Fibroblast of upper back skin (primary cell): ENCODE results near the gene LTO1.

Source experiments
- DNase-seq: peaks from one replicate; pipeline ENCODE4 v3.0.0-alpha.2; 2013

Gene LTO1

DNA sequence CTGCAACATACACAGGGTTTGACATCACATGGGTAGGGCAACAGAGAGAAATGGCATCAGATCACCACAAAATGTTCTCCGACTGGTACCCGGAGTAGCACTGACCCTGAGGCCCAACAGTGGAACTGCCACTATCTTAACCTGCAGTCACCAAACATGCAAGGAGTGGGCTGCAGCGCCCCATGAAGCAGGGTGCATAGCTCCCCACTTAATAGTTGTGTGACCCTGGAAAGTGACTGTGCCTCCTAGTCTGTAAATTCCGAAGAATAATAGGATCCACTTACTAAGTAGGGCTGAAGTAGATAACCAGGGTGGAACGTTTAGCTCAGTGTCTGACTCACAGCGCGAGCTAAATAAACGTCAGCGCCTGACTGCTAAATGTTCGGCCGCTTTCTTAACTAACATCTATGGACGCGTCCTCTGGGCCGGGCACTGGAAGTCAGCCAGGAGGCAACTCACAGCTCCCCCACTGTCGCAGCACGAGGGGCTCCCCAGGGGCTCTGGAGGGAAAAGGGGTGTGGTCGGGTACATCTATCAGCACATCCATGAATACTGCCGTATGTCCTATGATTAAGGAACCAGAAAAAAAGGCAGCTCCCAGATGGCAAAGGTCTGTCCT is 777 bp downstream of the LTO1 start:
- peak; percentile 53 for DNase-seq

DNA sequence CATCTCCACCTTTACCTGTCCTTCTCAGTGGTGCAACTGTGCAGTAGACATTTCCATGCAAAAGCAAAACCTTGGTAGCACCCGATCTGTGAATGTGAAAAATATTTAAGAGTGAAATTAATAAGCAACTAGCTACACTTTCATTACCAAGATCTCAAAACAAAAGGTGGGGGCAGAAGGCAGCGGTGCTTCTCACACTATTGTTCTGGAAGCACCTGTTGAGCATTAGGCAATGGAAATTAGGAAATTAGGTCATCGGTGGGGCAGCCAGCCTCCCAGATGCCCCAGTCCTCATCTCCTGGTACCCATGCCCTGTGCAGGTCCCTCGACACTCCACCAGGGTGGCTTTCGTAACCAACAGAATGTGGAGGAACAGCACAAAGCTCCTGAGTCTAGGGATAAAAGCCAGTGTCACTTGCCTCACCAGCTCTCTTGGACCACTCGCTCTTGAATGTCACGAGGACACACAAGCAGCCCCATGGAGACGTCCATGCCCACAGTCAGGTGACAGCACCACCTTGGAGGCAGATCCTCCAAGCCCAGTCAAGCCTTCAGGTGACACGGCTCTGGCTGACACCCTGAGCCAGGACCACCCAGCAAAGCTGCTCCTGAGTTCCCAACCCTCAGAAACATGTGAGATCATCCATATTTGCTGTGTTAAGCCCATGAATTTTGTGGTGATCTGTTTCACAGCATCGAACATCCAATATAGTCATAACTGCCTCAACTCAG is 3.3 kb downstream of the LTO1 start:
- no peak for DNase-seq

DNA sequence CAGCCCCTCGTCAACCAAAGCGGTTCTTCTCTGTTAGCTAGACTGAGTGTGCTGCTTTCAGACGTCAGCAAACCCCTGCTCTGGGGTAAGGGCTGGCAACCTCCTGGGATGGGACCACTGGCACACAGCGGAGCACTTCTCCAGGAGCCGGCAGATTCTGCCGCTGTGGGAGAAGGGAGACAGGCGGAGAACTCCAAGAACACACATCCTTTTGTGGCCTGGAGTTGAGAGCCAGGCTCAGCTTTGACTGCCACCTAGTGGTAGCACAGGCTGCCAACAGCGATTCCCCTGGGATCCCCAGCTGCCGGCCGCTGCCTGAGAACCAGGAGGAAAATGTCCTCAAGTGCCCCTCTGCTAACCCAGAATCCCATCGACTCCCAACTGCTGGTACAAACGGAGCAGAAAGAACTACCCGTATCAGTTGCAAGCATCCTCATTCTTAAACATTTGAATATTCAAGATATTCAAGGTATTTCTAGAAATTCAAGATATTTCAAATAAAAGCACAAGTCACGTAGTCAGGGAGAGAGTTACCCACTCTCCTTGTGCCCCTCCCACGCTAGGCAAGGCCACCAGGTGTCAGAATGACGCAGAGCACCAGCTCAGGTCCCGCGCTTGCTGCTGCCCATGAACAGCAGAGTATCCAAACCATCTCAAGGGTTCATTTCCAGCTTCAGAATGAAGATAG is 4.9 kb downstream of the LTO1 start:
- peak; percentile 79 for DNase-seq

DNA sequence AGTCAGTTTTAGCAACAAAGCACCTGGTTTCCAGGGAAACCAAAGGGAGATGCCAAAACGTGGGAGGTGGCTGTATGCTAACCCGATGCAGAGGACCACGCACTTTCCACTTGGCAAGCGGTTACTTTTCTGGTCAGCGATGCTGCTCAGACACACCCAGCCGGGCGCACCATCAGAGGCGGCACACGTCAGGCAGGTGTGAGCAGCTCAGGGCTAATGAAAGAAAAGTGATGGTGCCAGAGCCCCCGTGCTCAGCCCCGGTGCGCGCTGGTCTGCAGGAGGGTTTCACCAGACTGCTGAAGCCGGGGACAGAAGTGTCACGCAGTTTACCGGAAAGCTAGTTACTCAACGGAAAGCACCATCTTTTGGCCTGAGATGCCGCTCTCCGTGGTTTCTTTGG is 5.7 kb downstream of the LTO1 start:
- DNase-seq, result no peak

DNA sequence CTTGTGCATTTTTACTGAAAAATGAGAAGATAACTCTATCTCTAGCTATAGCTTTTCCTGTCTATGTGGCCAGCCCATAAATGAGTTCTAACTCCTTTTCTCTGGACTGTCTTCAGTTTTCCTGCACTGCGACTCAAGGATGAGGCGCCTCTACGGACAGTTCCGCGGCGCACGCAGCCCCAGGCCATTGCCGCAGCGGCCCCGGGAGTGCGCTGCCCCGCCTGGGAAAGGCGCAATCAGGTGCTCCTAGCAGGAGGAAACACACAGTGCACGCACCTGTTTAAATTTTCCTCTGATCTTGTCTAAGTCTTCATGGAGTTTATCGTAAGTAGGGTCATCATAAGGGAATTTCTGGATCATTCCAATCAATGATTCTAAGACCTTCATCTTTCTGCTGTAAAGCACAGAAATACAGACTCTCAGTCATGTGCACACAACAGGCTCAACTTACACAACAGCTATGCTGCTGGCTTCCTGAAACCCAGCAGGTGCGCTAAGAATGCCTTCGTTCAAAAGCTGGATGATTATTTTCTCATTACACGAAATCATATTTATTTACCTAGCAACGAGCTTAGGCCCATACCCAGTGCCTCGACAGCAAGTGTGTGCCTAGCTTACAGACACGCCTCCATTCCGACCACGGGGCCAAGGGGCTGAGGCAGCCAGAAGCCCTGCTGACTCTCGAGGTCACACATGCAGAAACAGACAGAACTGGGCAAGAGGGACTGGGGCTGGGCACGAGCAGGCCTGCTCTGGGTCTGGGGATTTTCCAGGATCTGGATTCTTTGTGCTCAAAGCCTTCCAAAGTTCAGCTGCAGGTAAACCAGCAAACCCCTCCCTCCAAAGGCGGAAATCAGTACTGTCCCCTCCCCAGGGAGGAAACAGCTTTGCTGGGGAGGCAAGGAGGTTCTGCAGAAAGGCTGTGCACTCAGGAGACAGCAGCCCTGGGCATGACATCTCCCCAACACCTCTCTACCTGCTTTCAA is 7.2 kb downstream of the LTO1 start:
- DNase-seq, result no peak

DNA sequence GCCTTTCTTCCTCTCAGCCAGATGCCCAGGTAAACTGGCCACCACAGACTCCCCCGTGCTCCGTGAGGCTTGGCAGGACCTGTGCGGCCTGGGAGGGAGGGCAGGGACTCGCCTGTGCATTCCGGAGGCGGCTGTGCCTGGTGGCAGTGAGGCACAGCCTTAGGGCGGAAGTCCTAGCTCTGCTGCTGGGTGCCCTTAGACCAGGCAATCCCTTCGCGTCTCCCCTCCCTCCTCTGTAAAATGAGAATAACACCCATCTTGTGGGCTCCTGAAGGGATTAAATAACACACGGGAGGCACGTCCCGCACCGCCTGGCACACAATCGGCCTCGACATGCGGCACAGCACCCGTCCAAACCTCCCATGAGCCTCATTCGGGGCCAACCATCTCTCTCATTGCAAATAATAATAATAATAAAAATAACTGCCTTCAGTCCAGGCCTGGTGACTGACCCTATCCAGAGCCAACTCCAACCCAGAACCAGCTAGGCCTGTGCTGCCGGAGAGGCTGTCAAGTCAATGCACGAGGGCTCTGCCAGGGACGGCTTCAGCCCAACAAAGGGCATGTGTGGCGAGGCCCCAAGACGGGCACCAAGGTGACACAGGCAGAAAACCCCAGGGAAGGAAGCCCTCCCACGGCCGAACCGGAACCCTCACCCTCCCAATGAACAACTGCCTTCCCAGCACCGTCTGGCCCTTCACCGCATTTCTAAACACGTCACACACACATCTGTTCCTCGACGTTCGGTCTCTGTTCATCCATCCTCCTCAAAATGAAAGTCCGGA is 8.2 kb downstream of the LTO1 start:
- no peak for DNase-seq

DNA sequence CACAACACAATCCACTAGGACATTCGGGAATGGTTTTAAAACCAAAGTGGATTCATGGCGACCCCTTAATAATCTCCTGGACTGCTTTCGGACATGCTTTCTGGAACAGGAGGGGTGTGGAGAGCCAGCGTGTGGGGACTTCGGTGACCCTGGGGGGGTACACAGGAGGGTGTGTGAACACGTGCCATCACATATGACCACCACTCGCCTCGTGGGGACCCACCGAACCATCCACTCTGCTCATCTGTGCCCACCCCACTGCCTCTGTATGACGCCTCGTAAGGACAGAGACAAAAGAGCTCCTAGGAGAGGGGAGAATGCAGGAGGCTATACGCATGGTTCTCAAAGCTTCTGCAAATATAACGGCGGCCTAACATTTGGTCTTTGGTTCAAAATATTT is 8.9 kb downstream of the LTO1 start:
- DNase-seq, result no peak

DNA sequence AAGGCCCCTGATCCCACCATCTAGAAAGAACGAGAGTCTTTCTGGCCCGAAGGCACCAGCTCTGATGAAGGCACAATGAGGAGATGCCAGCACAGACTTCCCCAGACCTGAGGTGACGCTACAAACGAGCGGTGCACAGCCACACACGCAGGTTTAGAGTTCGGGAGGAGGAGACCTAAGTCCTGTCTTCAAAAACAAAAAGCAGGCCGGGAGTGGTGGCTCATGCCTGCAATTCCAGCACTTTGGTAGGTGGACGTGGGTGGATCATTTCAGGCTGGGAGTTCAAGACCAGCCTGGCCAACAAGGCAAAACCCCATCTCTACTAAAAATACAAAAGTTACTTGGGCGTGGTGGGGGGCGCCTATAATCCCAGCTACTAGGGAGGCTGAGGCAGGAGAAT is 9.5 kb downstream of the LTO1 start:
- DNase-seq, result no peak

DNA sequence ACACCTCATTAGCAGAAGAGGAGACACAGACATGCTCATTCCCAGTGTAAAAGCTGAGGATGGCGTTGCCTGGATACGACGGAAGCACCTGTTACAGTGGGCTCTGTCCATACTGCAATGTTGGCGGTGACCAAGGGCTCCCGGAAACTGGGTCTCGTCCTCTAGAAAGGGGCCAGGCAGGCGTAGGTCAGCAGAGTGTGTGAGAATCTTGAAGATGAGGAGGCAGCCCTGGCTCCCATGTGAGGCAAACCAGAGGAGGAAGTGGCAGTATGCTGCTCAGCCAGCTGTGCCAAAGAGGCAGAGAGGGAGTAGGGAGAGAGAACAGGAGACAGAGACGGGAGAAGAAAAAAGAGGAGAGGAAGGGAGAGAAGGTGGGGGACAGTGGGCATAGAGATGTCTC is 10.3 kb downstream of the LTO1 start:
- DNase-seq, result no peak

DNA sequence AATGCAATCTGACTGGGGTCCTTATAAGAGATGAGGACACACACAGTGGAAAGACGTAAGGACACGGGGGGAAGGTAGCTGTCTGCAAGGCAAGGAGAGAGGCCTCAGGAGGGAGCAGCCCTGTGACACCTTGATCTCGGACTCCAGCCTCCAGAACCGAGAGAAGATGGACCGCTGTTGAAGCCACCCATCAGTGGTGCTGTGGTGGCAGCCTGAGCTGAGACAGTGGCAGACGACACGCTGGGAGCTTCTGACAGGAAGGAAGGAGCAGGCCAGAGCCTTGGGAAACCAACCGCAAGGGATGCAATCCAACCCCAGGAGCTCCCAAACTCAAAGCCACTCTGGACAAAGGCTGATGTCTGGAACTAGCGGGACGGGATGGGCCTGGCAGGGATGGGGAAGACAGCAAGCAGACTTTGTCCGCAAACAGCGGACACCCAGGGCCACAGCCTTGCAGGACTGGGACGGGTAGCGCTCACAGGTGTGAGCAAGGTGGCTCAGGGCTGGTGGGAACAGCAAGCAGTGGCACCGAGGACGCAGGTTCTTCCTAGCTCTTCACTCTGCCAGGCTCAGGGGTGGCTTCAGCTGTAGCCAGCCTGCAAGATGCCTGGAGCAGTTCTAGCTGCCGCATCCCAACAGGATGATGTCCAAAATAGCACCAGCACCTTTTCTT is 10.9 kb downstream of the LTO1 start:
- no peak for DNase-seq

DNA sequence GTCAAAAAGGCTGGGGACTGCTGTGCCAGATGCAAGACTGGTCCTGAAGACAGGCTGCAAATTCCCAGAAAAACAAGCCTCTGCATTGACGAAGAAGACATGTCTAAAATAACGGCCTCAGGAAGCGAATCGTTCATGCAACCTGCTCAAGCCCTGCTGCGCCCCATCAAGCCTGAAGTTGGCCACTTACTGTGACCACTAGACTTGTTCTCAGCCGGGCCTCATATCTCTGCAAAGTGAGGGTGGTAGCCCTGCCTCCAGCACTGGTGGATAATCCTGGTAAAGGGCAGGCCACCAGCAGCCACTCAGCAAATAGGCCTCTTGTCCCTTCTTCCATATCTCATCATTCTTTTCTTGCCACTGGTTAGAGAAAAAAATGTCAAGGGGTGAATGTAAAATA is 11.8 kb downstream of the LTO1 start:
- no peak for DNase-seq

DNA sequence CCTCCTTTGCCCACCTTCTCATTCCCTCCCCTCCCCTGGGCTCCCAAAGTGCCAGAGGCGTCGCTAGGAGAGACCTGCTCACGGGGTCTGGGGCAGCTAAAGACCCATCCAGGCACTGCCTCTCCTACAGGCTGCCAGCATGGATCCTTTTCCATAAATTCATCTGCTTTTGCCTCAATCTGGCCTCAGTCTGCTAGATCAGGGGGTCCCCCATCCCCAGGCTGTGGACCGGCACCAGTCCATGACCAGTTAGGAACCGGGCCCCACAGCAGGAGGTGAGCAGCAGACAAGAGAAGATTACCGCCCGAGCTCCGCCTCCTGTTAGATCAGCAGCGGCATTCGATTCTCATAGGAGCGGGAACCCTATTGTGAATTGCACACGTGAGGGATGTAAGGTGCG is 12.3 kb downstream of the LTO1 start:
- DNase-seq, result no peak

DNA sequence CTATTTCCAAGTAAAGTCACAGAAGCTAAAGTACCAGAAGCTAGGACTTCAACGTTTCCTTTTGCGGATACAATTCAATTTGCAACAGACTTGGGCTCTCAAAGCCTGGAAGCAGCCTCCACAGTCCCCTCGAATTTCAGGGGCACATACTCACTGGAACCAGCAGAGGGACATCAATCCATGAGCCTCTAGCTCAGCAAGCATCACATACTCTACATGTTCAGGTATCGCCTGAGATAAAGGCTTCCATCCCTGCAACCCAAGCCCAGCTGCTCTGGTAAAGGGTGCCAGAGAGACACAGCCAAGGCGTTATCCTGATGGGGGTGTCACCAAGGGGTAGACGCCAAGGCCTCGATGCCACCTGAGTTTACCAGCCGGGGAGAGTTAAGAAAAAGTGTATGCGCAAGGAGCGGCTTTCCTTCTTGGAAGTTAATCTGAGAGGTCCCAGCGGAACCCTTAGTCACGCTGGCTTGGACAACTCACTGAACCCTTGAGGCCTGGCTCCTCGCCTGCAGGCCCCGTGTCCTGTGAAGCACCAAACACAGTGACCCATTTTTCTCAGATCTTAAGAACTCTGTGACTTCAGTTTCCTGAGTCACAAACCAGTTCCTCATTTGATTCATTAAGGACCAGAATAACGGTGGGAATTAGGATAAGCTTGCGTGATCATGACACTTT is 13.0 kb downstream of the LTO1 start:
- DNase-seq, result no peak

DNA sequence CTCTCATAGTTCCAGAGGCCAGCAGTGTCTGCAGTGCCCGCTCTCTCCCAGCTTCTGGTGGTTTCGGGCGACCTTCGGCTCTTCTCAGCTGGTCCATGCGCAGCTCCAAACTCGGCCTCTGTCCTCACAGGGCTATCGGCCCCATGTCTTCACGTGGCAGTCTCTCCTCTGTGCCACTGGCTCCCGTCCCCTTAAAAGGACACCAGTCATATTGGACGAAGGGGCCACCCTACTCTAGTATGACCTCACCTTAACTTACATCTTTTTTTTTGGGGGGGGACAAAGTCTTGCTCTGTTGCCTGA is 13.8 kb downstream of the LTO1 start:
- no peak for DNase-seq

DNA sequence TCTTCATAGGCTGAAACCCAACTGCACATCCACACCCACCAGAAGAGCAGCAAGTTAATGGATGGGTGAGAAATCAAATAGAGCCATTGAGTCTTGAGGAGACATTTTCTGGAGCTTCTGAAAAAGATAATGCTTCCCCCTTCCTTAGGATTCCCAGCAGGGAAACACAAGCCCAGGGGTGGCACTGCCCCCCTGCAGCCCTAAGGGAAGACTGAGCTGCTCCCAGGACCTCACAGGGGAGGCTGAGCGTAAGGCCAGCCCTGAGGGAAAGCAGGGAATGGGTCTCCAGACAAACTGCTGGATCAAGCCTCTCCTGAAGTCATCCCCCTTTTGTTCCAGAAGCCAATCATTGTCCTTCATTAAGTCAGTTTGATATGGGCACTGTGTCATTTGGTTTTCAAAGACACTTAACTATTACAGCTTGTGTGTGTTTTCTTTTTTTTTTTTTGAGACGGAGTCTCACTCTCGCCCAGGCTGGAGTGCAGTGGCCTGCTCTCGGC is 15.1 kb downstream of the LTO1 start:
- DNase-seq, result no peak

DNA sequence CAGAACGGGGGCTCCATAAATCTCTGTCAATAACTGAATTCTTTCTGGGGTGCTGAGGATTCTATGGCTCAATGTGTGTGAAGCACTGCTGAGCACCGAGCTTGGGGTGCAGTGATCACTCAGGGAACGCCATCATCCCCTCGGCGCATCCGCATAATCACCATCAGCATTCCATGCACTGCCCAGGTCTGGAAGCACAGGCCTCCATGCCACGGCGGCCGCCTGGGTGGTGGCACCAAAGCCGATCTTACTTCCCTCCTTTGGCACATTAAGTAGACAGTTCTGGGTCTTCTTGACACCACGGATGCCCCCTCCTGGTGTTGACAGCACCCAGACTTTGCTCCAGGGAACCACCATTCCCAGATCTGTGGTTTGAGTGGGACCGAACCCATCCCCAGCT is 15.6 kb downstream of the LTO1 start:
- no peak for DNase-seq

DNA sequence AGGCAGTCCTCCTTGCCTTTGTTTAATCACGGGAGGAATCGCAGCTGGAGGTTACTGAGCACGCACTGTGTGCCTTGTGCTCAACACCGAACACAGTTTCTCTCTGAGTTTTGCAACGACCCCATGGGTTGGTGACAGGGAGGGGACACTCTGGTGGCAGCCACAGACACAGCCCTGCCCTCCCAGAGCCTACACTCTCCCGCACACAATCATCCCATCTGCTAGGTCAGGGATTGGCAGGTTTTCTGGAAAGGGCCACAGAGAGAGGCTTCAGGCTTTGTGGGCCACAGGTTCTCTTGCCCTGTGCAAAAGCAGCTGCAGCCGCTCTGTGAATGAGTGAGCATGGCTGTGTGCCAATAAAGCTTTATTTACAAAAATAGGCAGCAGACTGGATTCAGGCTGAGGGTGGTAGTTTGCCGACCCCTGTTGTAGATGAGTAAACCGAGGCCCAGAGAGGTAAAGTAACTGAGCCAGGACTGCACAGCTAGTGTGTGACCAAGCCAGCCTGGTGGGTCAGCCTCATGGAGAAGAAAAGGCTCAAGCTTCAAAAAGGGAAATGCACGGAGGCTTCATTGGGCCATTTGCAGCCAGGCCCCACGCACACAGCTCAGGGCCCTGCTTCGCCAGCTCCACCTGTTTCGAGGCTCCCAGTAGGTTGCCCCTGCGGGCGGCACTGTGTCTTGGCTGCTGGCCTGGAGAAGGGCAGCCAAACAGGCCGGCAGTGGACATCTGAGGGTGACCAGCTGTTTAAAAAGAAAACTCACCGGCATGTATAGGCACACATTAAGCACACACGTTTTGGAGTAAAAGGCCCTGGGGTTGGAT is 16.3 kb downstream of the LTO1 start:
- no peak for DNase-seq

DNA sequence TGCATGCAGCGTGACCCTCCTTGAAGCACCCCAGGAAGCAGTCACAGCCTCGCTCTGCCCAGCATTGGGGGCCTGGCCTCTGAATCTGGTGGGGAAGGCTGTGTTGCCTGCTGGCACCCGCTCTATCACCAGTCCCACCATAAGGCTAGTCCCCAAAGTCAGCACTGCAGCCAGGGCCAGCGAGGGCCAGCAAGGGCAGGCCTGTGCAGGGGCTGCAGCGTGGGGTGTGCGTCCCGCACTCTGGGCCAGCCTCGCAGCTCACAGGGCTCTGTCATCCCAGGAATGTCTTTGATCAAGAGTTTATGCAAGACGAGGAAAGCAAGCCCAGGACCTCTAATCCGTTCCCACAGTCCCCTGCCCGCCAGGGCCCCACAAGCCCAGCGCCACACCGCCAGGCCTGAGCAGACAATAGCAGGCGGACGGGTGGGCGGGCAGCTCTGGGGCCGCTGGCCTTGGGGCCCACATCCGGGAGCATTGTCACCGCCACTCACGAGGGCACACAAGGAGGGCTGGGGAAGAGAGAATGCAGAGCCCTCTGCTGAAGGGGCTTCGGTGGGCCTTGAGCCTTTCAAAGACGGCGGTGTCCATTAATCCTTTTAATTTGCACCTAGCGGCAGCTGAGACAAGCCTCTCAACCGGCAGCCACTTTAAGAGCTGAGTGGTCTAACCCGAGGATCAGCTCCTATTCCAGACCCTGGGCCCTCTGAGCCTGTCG is 17.1 kb downstream of the LTO1 start:
- DNase-seq, result no peak

DNA sequence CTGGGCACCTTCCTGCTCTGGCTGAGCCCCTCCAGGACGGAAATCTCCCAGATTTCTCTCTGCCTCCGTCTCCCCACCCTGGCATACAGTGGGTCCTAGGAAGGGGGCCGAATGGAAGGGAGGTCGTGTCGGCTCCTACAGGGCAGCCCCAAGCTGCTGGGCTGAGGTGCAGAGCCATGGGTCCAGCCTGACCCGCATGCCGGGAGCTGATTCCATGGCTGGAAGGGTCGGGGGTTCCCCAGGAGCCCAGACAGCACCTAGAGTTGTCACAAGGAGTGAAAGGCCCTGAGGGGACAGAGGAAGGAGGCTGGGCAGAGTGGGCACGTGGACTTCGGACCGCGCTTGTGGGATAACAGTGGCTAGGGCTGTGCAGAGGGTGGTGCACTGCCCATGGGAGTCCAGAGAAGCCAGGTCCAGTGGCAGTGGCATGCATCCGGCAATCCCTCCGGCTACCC is 17.7 kb downstream of the LTO1 start:
- no peak for DNase-seq
